GM19463 (cell line): ENCODE measurements around the gene AP2A2.
"Not testable (repeated sequence)": the region's sequence is repeated elsewhere in the genome, so short reads cannot be mapped to it uniquely, and the experiment has no call there.

Source experiments
- ATAC-seq: cut with Tn5 transposase; IDR thresholded peaks from one replicate; pipeline ENCODE4 v1.9.1; 2021; ENCODE audit warnings: mild to moderate bottlenecking, moderate library complexity; ENCODE audit not compliant: unreplicated experiment

Gene AP2A2

DNA sequence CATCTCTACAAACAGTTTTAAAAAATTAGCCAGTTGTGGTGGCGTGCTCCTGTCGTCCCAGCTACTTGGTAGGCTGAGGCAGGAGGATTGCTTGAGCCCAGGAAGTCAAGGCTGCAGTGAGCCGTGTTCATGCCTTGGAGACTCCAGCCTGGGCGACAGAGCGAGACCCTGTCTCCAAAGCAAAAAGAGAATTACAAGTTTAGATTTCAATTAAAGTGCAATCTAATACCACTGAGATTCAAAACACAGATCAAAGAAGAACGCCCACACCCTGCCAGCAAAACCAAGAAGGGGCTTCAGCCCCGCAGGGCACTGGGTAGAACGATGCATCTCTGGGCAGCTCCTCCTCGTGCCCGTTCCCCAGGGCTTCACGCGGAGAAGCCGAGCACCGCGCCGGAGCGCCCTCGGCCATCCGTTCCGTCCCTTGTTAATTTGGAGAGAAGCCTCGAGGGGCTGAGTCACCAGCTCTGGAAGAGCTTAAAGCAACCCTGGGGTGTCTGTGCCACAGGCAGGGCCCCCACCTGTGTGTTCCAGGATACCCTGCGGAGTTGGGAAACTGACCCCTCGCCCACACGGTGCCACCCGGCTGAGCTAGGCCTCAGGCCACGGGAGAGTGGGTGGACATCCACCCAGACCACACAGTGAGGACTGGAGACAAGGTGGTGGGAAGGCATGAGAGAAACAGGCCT lies 47.0 kb downstream of the AP2A2 start:
- no peak for ATAC-seq

DNA sequence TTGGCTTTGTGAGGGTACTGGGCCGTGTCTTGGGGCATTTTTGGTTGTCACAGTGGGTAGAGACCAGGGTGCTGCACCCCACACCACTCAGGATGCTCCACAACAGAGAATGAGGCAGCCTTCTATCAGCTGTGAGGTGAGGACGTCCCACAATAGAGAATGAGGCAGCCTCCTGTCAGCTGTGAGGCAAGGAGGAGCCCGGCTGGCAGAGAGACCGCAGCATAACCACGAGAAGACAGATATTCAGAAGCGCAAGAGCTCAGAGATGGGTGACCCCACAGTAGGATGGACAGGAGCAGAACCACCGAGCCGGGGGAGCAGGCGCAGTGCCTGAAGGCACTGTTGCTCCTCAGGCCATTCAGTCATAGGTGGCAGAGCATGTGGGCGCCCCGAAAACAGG lies 47.6 kb downstream of the AP2A2 start:
- no peak for ATAC-seq

DNA sequence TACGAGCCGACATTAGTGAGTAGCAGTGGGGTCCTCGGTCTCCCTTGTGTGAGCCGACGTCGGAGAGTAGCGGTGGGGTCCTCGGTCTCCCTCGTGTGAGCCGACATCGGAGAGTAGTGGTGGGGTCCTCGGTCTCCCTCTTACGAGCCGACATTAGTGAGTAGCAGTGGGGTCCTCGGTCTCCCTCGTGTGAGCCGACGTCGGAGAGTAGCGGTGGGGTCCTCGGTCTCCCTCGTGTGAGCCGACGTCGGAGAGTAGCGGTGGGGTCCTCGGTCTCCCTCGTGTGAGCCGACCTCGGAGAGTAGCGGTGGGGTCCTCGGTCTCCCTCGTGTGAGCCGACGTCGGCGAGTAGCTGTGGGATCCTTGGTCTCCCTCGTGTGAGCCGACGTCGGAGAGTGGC lies 49.7 kb downstream of the AP2A2 start:
- ATAC-seq: not testable (repeated sequence)

DNA sequence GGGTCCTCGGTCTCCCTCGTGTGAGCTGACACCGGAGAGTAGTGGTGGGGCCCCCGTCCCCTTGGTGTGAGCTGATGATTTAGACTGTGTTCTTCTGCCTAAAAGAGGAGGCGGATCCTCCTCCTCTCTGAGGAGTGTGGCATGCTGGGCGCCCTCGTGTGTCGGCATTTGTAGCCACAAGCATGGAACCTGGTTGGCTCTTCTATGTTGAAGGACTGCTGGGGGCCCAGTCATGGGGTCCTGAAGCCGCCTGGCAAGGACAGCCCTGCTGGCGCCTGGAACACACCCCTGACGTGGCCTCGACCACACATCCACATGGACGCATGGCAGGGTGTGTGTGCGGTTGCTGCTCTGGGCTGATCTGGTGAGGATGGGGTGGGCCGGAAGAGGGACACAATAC lies 50.2 kb downstream of the AP2A2 start:
- no peak for ATAC-seq

DNA sequence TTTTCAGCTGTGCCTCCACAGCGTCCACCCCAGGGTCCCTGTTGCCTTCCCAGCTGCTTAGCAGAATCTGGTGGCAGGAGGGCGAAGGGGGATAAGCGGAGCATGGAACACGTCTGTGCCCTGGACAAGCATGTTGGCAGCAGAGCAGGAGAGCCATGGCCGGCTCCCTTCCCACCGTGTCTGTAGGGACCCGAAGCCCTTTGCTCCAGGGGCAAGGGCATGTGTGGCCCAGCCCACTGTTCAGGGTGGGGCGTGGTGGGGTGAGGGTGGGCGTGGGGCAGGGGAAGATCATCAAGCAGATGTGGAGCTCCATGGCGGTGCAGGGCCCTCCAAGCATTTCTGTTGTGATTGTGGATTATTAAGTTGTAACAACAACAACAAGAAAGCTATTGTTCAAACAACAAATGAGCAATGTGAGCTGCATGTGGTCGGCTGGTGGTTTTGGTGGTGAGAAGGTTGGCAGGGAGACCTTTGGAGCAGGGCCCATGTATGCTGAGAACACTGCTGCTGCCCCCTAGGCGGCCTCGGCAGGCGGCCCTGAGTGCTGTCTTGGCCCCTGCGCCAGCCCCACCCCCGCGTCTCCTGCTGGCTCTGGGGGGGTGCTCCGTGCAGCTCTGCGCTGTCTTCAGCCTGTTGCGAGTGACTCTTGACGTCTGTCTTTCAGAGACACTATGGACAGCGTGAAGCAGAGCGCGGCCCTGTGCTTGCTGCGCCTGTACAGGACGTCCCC lies 50.9 kb downstream of the AP2A2 start:
- ATAC-seq: no peak

DNA sequence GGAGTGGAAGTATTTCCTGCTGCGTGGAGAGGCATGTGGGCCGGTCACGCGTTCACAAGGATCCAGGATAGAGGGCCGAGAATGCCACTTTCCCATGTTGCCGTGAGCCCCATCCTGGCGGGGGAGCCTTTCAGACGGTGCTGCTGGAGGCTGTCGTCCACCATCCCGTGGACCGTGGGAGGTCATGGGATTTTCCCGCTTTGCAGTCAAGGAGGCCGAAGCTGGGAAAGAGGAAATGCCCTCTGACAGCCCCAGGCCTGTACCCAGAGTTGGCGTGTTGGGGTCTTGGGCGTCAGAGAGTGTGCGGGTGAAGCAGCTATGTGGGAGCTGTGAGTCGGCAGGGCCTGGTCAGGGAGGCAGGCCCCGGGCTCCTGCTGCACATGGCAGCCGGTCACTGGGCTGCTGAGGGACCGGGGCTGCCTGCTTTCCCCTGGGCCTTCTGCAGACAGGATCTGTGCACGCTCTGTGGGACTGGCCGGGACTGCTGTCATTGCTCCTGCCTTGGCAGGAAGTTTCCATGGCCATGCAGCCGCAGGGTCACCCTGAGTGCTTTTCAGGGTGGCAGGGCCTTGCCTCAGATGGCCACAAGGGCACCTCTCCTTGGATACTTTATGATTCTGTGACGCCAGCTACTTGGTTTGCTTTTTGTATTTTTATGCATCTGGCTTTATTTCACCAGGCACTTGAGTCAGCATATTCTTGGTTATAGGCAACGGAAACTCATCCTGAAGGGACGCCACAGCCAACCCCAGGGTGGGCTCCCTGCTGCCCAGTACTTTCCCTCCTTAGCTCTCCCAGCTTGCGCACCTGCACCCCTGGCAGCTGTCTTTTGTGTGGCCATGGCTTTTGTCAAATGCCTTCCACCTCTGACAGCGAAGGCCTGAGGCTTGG lies 52.4 kb downstream of the AP2A2 start:
- ATAC-seq: no peak

DNA sequence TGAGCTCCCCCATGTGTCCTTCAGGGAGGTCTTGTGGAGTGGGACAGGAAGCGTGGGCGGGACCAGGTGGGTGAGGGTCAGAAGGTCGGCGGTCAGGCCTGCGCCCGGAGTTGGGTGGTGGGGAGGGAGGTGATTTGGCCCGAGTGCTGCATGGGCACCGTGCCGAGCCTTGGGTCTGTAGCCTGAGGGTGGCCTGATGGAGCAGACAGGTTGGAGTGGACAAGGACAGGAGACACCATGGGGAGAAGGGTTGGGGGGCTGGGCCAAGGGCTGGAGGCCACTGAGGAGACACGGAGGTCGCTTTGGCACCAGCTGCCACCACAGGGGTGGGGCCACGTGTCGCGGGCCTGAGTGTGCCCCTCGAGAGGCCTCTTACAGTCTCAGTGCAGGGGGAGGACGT lies 53.1 kb downstream of the AP2A2 start:
- no peak for ATAC-seq

DNA sequence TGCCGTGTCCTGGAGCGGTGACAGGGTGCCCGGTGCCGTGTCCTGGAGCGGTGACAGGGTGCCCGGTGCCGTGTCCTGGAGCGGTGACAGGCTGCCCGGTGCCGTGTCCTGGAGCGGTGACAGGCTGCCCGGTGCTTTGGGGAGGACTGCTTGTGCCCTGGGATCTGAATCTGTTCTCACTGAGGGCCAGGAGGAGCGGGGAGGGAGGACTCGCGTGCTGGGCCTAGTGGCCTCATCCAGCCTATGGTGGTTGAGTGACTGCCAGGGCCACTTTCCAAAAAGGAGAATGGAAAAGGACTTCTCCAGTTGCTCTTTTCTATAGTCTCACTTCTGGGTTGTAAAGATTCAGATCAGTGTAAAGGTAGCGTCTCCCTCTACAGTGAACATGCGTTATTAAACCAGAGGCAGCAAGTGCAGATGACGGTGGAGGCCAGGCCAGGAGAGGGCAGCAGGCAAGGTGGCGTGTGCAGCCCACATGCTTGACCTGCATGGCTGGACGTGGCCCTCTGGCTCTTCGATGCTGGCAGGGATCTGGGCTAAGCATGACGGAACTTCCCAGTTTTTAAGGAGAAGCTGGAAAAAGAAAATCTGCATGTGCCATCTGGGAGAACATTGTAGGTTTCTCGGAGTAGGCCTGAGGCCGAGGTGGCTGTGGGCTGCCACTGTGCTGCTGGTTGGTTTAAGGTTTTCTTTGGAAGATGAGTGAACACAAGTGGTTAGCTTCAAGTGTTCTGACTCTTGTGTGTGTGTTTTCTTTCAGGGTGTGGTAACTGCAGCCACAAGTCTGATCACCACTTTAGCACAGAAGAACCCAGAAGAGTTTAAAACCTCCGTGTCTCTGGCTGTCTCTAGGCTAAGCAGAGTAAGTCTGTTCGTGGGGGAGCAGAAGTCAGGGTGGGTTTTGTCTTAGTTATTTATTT lies 55.0 kb downstream of the AP2A2 start:
- ATAC-seq: no peak

DNA sequence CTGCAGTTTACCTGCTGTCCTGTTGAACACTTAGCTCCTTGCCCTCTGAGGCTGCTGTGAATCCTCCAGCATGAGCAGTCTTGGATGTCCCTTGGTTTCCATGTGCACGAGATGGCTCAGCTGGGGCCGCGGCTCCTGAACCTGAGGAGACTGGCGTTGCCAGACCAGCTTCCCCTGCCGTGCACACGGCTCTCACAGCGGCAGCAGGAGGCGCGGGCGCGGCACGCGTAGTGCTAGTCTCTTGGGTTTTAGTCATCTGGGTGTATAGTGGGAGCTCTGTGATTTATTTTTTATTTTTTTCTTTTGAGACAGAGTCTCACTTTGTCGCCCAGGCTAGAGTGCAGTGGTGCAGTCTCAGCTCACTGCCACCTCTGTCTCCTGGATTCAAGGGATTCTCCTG lies 56.1 kb downstream of the AP2A2 start:
- no peak for ATAC-seq

DNA sequence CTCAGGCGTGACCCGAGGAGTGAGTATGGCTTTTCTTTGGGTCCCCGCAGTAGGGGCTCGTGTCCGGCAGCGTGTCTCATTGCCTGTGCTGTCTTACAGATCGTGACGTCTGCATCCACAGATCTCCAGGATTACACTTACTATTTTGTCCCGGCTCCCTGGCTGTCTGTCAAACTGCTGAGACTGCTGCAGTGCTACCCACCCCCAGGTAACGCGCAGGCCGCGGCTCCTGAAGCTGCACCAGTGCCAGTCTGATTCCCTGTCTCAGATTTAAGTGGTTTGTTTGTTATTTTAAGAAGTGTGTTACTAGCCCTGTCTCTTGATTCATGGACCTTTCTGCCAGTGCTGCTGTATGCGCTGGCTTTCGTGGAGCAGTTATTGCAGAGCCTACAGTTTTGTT lies 58.9 kb downstream of the AP2A2 start:
- no peak for ATAC-seq

DNA sequence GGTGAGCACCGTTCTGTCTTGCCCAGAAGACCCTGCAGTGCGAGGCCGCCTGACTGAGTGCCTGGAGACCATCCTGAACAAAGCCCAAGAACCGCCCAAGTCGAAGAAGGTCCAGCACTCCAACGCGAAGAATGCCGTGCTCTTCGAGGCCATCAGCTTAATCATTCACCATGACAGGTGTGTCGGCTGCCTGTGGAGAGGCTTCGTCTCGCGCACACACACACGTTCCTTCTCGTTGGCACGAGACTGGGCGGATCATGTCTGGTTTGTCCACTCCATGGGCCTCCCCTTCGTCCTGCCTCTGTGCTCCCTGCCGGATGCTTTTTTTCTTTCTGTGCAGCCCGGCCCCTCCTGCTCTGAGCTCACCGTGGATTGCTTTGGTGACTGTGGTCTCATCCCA lies 59.7 kb downstream of the AP2A2 start:
- no peak for ATAC-seq

DNA sequence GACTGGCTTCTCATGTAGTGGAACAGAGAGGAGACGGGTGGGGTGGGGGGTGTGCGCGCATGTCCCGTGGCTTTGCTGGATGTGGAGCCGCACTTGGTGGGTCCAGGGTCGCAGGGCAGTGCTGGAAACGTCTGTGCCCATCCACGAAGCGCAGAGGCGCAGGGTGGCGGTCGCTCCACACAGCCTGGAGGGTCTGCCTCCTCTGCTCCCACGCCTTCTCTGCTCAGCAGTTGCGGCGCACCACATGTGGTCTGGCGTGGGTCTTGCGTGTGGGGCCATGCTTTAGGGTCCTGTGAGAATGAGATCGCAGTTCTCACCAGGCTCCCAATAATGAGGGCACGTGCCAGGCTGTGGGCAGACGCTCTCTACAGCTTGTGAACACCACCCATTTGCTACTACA lies 60.2 kb downstream of the AP2A2 start:
- no peak for ATAC-seq

DNA sequence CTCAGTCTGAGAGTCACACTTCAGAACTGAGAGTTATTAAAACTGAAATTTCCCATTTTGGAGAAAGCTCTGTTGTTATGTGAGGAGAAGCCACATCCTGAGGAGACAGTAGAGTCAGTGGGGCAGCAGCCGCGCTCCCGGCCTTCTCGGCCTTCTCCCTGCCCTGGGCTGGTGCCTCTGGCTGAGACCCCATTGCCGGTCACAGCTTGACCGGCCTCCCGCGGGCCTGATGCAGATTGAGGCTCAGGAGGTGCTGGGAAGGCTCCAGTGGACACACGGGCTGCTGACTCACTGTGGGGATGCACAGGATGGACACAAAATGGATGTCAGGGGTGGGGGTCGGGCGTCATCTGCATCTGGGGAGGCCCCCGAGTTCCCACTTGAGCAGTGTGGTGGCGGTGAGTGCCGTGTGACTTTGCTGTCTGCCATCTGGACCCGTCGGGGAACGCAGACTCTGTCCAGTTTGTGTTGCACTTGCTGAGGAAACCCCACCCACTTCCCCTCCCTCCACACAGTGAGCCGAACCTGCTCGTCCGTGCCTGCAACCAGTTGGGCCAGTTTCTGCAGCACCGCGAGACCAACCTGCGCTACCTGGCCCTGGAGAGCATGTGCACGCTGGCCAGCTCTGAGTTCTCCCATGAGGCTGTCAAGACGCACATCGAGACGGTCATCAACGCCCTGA lies 60.7 kb downstream of the AP2A2 start:
- no peak for ATAC-seq

DNA sequence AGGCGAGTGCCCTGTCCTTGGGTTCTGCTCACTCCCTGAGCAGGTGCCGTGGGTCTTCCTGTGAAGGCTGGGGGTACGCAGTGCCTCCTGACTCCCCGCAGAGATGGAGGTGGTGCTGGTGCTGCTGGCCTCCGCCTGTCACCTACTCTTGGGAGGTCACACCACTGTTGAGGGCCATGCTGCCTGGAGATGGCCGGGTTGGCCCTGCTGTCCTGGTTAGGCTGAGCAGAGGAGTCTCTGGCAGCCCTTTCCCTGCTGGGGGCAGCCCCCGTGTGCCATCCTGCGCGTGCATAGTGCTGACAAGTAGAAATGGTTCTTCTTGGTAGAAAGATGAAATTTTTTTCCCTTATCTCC lies 61.3 kb downstream of the AP2A2 start:
- no peak for ATAC-seq

DNA sequence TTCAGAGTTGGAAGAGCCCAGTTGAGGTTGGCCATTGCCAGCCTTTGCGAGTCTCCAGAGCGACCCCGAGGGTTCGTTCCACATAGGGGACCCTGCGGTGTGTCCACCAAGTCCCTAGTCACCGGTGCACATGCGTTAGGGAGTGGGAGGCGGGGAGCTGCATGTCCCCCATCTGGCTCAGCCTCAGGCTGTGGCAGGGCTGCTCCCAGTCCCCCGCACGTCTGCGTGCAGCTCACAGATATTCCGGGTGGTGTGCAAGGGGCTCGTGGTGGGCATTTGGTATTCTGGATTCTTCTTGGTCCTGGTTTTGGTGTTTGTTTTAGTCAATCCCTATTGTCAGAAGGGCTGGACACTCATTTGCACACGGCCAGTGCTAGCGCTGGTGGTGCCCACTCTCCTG lies 62.0 kb downstream of the AP2A2 start:
- ATAC-seq: no peak

DNA sequence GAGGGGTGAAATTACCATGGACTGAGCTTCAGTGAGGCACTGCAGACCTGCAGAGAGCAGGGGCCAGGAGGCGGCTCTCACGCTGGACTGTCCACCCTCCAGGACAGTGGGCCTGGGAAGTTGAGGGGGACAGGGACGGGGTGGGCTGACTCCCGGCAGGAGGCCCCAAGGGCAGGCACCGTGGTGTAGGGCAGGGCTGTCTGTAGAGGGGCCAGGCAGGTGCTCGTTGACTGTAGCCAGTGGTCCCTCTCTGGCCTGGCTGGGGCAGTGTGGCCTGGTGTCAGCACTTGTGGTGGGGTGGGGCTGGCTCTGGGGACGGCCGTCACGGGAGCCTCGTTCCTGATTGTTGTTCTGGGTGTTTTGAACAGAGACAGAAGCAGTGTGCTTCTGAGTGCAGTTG lies 64.4 kb downstream of the AP2A2 start:
- ATAC-seq: no peak

DNA sequence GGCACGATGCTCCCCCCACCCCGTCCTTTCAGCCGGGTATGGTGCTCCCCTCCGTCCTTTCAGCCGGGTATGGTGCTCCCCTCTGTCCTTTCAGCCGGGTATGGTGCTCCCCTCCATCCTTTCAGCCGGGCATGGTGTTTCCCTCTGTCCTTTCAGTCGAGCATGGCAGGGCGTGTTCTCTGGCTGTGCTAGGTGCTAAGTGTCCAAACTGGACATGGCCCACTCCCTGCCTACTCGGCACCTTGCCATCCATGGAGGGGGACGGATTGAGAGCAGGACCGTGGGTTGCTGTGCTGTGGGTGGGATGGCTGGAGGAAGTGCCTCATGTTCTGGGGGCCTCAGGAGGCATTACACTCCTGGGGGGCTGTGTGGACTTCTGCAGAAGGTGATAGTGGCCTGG lies 65.4 kb downstream of the AP2A2 start:
- no peak for ATAC-seq

DNA sequence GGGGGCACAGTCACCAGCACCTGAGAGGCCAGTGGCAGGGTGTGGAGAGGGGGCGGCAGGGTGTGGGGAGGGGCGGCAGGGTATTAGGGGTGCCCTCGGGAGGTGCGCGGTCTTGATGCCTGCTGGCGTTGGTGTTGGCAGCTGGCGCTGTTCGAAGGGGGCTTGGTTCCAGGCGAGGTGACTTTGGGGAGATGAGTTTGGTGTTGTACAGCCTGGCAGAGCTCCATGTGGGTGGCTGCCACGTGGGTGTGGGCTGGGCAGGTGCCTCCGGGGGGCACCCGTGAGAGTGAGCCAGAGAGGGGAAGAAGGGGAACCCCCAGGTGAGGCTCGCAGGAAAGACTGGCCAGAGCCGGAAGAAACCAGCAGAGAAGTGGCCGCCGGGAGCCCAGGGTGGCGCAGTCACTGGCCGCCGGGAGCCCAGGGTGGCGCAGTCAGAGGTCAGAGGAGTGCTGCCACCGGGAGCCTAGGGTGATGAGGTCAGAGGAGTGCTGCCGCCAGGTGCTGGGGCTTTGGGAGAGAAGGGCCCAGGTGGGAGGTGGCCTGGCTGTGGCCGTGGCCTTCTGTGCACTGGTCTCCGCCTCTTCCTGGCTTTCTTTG lies 66.1 kb downstream of the AP2A2 start:
- no peak for ATAC-seq

DNA sequence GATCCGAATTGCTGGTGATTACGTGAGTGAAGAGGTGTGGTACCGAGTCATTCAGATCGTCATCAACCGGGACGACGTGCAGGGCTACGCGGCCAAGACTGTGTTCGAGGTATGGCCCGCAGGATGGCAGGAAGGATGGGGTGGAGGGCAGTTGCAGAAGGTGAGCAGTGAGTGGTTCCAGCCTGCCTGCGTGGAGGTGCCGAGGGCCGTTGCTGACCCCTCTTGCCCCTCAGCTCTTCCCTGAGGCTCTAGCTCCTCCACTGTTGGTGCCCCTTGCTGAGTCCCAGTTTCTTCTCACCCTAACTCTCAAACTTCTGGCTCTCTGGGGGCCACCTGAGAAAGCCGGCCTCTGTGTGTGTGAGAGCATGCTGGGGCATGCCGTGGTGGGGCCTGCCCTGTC lies 66.9 kb downstream of the AP2A2 start:
- no peak for ATAC-seq

DNA sequence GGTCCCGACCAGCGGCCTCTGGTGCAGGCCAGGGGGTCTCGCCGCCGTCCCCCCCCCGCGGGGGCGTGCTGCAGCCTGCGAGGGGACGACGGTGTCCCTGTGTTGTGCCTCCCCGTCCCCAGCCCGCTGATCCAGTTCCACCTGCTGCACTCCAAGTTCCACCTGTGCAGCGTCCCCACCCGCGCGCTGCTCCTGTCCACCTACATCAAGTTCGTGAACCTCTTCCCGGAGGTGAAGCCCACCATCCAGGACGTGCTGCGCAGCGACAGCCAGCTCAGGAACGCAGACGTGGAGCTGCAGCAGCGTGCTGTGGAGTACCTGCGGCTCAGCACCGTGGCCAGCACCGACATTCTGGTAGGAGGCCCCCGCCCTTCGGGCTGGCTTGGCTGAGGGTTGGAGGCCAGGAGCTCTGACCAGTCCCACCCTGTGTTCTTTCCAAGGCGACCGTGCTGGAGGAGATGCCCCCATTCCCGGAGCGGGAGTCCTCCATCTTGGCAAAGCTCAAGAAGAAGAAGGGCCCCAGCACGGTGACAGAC lies 68.0 kb downstream of the AP2A2 start:
- ATAC-seq: no peak
